Measurements from ENCODE around the gene NOSTRIN.

NOSTRIN gene

DNA sequence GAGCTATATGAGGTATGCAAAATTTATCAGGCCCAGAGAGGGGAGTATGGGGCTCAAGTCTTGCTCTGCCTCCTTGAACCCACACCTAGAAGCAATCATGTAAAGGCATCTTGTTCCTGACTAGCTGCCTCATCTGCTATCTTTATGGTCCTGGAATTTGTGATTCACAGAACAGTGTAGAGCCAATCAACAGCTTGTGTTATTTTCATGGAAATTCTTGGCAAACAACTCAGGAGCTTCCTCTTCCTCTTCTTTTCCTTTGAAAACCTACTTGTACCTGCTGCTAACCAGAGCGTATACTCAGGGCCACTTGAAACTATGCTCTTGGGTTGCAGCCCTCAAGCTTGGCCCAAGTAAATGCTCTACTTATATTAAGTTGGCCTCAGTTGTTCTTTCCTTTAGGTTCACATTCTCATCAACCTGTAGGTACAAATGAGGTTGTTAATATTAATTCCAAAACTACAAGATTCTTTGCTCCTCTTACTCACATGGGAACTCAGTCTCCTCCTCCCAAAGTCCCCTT lies 3.5 kb upstream of the NOSTRIN start:
- TF ChIP-seq GATA2 (IDR thresholded peaks at IDR 0.05; ENCODE audit: low read depth, low read length) = no peak
- TF ChIP-seq GATA3 (IDR thresholded peaks at IDR 0.05; ENCODE audit: low read depth, low read length) = no peak

DNA sequence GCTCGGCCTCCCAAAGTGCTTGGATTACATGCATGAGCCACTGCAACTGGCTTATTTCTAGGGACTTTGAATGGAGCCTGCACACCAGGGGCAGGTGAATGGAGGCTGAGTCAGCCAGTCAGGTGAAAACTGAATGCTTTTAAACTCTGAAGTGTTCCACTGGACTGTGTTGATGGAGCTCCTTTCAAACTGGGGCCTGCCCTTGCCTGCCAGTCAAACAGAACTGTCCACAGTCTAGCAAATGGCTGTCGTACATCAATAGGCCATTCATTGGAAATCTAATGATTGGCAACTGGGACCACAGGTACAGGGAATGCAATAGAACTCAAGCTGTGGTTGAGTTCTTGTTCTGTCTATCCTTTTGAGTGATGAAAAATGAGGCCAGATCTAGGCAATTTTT lies 966 bp upstream of the NOSTRIN start:
- TF ChIP-seq GATA3 (IDR thresholded peaks at IDR 0.05; ENCODE audit: low read depth, low read length) (no peak), GATA2 (IDR thresholded peaks at IDR 0.05; ENCODE audit: low read depth, low read length) (no peak)

DNA sequence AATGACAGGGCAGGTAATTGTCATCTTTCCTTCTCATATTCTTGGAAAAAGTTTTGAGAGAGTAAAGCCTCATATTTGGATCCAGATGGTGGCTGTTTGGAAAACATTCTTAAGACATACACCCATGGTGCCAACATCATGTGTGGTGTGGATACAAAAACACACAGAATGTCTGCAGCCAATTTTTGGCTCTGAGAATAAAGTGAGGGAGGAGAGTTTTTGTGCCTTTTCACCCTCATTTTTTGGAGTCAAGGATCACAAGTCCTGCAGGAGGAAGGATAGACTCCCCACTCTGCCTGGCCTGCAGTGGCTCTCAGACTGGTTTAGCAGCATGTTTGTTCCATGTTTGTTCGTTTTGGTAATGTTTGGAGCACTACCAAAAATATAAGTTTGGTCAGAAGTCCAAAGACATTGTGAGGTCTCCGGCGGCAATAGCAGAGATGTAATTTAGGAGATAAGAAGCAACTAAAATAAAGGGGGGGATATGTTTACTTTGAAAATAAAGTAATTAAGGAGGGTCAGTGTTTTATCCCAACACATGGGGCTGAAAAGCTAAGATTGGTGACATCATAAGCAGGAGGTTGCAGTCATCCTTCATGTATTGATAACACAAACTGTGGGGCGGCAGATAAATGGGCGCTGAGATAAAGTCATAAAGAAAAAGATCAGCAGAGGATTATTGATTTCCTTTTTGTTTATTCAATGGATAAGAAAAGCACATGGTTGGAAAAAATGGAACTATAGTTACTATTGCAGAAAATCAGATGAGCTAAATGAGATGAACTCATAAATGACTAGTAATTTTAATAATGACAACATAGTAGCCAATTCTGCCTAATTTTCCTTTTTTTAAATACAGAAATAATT lies 655 bp downstream of the NOSTRIN start:
- no peak for TF ChIP-seq GATA2 (IDR thresholded peaks at IDR 0.05; ENCODE audit: low read depth, low read length)

- no peak for TF ChIP-seq GATA2 (IDR thresholded peaks at IDR 0.05; ENCODE audit: low read depth, low read length)
- TF ChIP-seq GATA3 (IDR thresholded peaks at IDR 0.05; ENCODE audit: low read depth, low read length) = no peak
Measured at GRCh38 chr2:168804214-168804613, 1.8 kb downstream of the NOSTRIN start.

GRCh38 chr2:168805615-168806014 lies 3.2 kb downstream of the NOSTRIN start:
- no peak for TF ChIP-seq GATA3 (IDR thresholded peaks at IDR 0.05; ENCODE audit: low read depth, low read length)
- no peak for TF ChIP-seq GATA2 (IDR thresholded peaks at IDR 0.05; ENCODE audit: low read depth, low read length)

DNA sequence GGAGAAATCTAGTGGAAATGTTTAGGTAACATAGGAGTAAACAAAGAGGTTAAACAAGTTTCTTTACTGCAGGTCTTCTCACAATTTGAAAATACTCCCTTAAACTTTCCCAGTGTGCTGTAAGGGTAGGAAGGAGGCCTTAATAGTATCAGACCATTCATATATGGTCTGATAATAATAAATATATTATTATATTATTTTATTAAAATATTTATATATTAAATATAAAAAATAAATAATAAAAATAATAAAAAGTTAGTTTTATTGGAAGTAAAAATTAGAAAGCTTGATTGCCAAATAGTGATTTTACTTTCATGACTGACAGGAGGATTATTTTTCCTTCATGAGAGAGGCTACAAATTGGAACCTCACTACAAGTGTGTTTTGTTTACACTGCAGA lies 7.1 kb downstream of the NOSTRIN start:
- no peak for TF ChIP-seq GATA2 (IDR thresholded peaks at IDR 0.05; ENCODE audit: low read depth, low read length)
- TF ChIP-seq GATA3 (IDR thresholded peaks at IDR 0.05; ENCODE audit: low read depth, low read length) = no peak

- TF ChIP-seq GATA2 (IDR thresholded peaks at IDR 0.05; ENCODE audit: low read depth, low read length) (no peak), GATA3 (IDR thresholded peaks at IDR 0.05; ENCODE audit: low read depth, low read length) (no peak)
Measured at GRCh38 chr2:168810235-168810634, 7.8 kb downstream of the NOSTRIN start.

DNA sequence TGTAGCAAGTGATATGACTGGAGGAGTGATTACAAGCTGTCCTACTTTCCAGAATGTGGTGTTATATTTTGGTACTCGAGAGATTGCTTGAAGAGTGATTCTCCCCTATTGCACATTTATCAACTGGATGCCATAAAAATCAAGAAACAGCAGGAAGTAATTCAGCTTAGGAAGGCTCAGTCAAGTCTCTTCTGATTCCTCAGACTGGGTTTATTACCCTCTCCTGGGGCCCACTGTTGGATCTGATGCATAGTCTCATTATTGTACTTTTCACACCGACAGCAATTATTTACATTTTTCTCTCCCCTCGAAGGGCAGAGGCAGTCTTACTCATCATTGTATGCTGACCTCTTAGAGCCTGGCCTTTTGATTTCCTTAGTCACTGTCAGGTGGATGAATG lies 9.3 kb downstream of the NOSTRIN start:
- no peak for TF ChIP-seq GATA3 (IDR thresholded peaks at IDR 0.05; ENCODE audit: low read depth, low read length)
- no peak for TF ChIP-seq GATA2 (IDR thresholded peaks at IDR 0.05; ENCODE audit: low read depth, low read length)

DNA sequence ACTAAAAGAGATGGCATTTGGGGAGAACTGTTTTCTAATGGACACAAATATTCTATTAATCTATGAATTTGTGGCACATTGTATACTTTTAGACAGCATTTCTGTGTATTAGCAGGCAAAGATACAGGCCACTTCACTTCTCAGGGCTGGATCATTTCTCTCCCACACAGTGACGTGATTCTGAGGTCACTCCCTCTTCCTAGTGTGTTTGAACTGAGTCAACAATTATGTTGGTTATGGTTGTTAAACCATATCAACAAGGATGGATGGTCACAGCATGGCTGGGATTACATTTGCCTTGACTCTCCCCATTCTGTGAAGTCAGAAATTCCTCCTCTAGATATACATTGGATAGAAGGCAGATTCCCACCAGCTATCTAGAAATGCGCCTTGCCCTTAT lies 11.6 kb downstream of the NOSTRIN start:
- TF ChIP-seq GATA2 (IDR thresholded peaks at IDR 0.05; ENCODE audit: low read depth, low read length) (no peak), GATA3 (IDR thresholded peaks at IDR 0.05; ENCODE audit: low read depth, low read length) (no peak)

GRCh38 chr2:168814939-168815907 lies 12.8 kb downstream of the NOSTRIN start:
- TF ChIP-seq GATA3 (IDR thresholded peaks at IDR 0.05; ENCODE audit: low read depth, low read length) = no peak
- no peak for TF ChIP-seq GATA2 (IDR thresholded peaks at IDR 0.05; ENCODE audit: low read depth, low read length)

DNA sequence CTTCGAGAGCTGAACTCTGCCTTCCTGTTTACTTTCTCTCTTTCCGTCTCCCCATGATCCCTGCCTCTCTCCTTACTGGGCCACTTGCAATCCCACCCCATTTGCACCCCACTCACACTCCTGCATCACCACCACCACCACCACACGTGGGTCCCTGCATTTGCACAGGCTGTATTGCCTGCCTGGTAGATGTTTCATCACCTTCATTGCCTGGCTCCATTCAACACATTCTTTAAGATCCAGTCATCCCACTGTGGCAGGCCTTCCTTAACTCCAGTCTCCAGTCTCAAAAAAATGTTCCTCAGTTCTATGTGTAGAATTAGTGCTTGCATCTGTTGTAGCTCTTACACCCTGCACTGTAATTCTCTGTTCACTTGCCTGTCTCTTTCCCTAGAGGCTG lies 13.9 kb downstream of the NOSTRIN start:
- no peak for TF ChIP-seq GATA2 (IDR thresholded peaks at IDR 0.05; ENCODE audit: low read depth, low read length)
- TF ChIP-seq GATA3 (IDR thresholded peaks at IDR 0.05; ENCODE audit: low read depth, low read length) = no peak

DNA sequence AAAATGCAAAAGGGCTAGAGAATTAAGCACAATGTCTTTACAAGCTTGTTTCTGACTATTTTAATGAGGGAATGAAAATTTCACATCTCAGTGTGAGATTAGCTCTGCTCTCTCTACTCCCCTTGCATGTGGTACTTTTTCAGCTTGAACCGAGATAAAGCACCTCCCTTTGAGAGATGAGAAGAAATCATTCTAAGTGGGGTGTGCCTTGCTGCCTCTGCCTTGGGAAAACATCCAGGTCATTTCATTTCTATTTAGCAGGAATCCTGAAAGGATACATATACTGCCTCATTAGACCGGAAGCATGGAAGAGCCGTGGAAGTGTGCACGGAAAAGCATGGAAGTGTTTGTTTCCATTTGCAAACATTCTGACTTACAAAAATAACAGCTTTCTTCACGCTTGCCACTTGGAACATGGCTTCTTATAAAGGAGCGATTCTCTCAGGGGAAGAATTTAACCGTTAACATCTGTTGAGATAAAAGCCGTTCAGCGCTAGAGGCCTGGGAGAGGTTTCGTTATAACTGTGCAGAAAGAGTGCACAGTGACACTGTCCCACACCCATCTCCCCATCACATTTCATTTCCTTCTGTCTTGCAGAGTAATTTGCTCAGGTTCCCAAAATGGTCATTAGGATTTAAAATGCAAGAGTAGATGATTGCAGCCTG lies 16.7 kb downstream of the NOSTRIN start:
- TF ChIP-seq GATA2 (IDR thresholded peaks at IDR 0.05; ENCODE audit: low read depth, low read length) = no peak
- no peak for TF ChIP-seq GATA3 (IDR thresholded peaks at IDR 0.05; ENCODE audit: low read depth, low read length)

DNA sequence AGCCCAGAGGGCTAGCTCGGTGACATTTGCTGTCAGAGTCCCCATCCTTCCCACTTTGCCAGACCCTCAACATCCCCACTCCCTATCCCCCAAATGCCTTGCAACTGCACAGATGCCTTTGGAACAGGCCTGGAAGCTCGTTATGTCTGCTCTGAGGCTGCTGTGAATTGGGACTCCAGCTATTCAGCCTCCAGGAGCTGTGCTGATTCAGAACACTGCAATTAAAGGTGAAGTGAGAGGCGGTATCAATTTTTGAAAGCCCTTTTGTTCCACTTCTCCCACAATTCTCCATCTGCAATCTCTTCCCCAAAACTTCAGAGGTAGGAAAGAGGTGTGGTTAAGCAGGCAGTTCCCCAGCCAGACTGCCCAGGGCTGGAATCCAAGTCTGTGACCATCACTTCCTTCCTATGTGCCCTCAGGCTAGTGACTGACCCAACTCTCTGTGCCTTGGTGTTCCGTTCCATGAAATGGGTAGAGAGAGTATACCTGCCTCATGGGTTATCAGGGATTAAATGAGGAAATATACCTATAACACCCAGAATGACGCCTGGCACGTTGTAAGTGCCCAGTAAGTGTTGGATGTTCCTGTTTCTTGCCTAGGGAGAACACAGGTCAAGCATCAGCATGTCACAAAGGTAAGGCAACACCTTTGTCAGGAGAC lies 17.5 kb downstream of the NOSTRIN start:
- TF ChIP-seq GATA3 (IDR thresholded peaks at IDR 0.05; ENCODE audit: low read depth, low read length) = no peak

Data from SH-SY5Y (cell line).